Smooth muscle cell of the brain vasculature (primary cell): ENCODE data around the gene OR52I1.

Source experiments
- DNase-seq: peaks from one replicate; pipeline ENCODE4 v3.0.0-alpha.2; 2012; ENCODE audit warnings: low read depth, low spot score

The OR52I1 gene

DNA sequence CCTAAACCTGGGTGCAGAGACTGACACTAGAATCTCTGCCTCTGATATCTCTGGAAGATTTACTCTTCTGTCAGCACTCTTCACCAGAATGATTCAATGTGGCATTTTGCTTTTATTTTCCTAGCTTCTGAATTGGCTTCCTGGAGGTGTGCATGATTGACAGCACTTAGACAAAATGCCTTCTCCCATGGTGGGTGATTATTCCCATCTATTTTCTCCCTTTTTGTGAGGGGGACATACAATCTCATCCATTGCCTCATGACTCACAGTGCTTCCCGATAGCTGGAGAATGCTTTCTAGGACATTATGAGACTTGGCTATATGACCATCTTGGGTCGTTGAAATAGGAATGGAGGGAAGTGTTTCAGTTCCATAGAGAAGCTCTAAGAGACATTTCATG lies 18.1 kb downstream of the OR52I1 start:
- no peak for DNase-seq

GRCh38 chr11:4615856-4616444 lies 22.1 kb downstream of the OR52I1 start:
- no peak for DNase-seq

DNA sequence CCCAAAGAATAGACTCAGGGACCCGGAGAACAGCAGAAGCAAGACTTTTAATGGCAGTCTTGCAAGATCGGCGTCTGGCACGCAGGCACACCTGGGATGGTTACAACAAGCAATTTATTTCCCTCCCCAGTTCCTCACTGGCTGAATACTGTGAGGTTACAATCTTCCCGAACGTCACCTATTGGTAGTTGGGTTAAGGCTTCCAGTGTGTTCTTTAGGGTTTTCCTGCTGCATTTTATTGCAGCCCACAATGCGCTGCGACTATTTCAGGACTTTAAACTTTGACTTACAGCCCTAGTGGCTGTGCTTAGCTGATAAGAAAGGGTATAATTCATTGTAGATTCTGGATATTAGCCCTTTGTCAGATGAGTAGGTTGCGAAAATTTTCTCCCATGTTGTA lies 25.7 kb downstream of the OR52I1 start:
- no peak for DNase-seq

DNA sequence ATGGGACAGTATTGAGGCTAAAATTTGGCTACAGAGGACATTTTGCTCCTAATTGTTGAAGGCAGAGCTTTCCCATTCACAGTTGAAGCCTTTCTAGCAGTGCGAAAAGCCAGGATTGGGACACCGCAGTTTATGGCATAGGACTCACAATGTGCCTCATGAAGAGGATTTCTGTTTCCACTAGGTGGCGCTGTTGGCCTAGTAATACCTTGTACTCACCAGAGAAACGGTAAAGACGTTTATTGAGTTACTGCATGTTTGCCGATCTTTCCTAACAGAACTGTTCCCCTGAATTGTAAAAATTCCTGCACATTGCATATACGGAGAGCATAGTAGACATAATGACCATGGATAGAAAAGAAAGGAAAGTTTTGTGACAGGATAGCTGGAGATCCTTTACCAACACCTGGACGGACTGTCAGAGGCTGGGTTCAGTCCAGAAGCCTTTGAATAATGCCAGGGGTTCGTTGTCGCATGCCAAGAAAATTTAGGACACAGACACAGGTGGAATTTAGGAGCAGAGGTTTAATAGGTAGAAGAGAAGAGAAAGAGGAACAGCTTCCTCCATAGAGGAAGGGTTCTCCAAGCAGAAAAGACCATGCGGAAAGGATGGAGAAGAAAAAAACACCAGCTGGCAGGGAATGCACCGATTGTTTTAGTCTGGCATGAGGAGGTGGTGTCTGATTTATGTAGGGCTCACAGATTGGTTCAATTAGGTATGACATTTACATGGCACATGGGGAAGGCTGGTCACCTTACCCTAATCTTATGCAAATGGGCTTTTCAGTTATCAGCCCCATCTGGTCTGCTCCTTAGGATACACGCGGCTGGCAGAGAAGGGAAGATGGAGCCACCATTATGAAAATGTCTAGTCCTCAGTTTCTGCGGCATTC lies 32.6 kb downstream of the OR52I1 start:
- DNase-seq, result no peak

DNA sequence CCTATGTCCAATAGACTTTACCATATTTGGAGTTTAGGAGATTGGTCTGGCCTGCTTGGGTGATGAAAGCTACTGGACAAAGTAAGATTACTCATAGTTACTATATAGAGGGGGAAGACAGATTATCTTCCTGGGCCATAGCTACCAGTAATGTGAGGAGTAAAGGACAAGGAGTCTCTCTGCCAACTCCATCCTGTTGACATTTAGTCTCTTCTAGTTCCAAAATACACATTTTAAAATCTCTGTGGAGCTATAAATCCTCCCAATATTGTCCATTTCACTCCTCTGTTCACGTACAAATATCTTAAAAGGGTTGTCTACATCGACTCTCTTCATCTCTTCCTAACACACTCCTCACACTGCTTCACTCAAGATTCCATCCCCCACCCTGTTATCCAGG lies 42.3 kb downstream of the OR52I1 start:
- no peak for DNase-seq

DNA sequence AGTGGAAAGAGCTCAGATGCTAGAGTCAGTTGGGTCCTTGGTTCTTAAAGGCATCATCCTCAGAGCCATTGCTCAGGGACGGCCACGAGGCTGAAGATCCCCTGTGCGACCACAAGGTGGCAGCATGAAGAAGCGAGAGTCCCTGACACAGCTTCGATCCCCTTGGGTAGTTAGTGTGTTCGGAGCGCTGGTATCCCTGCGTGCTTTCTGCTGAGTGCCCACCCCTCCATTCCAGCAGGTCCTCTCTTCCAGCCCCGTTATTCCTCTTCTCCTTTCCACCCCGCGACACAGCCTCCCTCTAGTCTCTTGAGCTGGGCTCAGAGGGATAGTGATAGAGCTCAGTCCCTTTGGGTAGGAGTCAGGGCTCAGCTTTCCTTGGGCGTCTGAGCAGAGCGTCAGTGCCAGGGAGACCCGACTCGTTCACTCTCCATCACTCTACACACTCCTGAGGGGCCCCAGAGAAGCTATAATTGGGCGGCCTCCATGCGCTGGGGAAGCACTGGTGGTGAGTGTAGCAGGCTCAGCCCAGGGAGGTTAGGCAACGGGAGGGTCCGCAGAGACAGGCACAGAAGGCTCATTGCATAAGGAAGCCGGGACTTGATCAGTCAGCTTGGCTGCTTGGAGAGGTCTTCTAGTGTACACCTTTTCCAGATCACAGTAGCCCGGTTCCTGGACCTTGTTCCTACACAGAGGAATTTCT lies 43.3 kb downstream of the OR52I1 start, which contains the start of gene OR51D1:
TSS of gene OR51D1 (plus strand) at position 516 of the 700 bp plus-strand sequence. CDS start 2,314 bp downstream, outside the sequence.
- peak; percentile 26 for DNase-seq

- DNase-seq, result no peak
These were observed 43.8 kb downstream of the OR52I1 start for GRCh38 chr11:4637662-4638047.

GRCh38 chr11:4639931-4640330 lies 46.1 kb downstream of the OR52I1 start:
- DNase-seq, result no peak

- no peak for DNase-seq
These were observed 47.7 kb downstream of the OR52I1 start for GRCh38 chr11:4641501-4641900.

GRCh38 chr11:4642043-4642442 lies 48.2 kb downstream of the OR52I1 start:
- no peak for DNase-seq

DNA sequence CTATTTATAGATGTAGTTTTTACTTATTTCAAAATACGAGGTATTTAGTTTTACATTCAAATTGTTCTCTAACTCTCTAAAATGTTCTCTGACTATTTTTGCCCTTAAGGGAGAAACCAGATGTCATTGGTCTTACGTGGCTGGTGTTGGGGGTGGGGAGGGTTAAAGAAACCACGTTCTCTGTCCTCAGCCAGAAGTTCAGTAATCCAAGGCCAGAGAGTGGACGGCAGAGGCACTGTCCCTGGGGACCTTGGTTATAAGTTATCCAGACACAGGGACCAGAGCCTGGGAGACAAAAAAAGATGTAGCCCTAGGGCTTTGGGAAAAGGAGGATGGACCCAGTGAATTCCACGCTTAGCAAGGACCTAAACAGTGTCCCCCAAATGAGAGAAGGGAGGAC lies 49.2 kb downstream of the OR52I1 start:
- no peak for DNase-seq

DNA sequence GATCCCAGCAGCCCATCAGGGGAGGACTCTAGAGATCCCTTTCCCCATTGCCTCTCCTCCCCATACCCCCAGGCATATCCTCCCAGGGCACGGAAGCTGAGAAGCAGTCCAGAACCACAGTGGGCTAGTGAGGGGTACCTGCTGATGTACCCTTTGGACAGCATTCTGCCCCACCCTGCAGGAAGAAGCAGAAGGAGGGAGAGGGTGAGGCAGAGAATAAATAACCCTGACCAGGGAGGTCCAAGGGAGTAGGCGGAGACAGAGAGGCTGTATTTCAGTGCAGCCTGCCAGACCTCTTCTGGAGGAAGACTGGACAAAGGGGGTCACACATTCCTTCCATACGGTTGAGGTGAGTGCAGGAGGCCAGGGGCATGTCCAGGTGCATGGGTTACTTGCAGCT lies 49.8 kb downstream of the OR52I1 start, which contains the start of gene OR51E1:
TSS of gene OR51E1 (plus strand) at position 301 of the 400 bp plus-strand sequence. CDS start 8,545 bp downstream, outside the sequence.
- DNase-seq, result no peak

DNA sequence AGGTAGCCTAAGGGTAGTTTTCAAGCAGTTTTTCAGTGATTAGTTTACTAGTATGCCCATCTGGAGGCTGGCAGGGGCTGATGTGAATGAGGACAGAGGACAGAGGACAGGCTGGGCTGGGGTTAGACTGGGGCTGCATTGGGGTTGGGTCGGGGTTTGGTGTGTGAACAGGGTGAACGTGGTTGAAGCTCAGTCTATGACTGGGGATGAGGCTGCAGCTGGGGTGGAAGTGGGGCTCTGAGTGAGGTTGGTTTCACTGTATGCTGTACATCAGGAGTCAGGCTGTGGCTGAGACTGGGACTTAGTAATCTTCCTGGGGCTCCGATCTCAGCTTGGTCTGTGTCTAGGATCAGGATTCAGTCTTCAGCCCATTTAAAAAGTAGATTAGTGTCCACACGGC lies 50.4 kb downstream of the OR52I1 start:
- DNase-seq, result no peak
